HEK293 (cell line): ENCODE results near the gene PRIMPOL.

Experiments
- KLF17 ChIP-seq: fragments of 450-650 bp; formaldehyde crosslinking; IDR thresholded peaks from 2 replicates; pipeline ENCODE4 v1.5.1; 2016; ENCODE audit warnings: missing biosample characterization, missing genetic modification characterization
- KLF8 ChIP-seq: fragments of 450-650 bp; formaldehyde crosslinking; IDR thresholded peaks from 2 replicates; pipeline ENCODE4 v1.5.1; 2016; ENCODE audit warnings: missing biosample characterization, missing genetic modification characterization
- RBAK ChIP-seq: fragments of 450-650 bp; formaldehyde crosslinking; IDR thresholded peaks from 2 replicates; pipeline ENCODE4 v1.5.1; 2016; ENCODE audit warnings: missing biosample characterization, missing genetic modification characterization
- YY1 ChIP-seq: fragments of 450-650 bp; formaldehyde crosslinking; IDR thresholded peaks from 2 replicates; pipeline ENCODE4 v1.5.1; 2018; ENCODE audit warnings: missing biosample characterization, missing genetic modification characterization
- ZBTB49 ChIP-seq: fragments of 450-650 bp; formaldehyde crosslinking; IDR thresholded peaks from 2 replicates; pipeline ENCODE4 v1.5.1; 2016; ENCODE audit warnings: missing biosample characterization, missing genetic modification characterization, low read depth
- ZNF518A ChIP-seq: fragments of 450-650 bp; formaldehyde crosslinking; conservative IDR thresholded peaks from 2 replicates; pipeline ENCODE4 v1.5.1; 2016; ENCODE audit warnings: low read depth, missing biosample characterization, missing genetic modification characterization
- ZNF776 ChIP-seq: fragments of 450-650 bp; formaldehyde crosslinking; IDR thresholded peaks from 2 replicates; pipeline ENCODE4 v1.5.0; 2017; ENCODE audit warnings: missing biosample characterization, missing genetic modification characterization, borderline replicate concordance
- TF ChIP-seq, protein P1 (sequence below): fragments of 450-650 bp; formaldehyde crosslinking; IDR thresholded peaks from 2 replicates; pipeline ENCODE4 v1.5.1; 2016; ENCODE audit warnings: missing biosample characterization, missing genetic modification characterization

DNA sequence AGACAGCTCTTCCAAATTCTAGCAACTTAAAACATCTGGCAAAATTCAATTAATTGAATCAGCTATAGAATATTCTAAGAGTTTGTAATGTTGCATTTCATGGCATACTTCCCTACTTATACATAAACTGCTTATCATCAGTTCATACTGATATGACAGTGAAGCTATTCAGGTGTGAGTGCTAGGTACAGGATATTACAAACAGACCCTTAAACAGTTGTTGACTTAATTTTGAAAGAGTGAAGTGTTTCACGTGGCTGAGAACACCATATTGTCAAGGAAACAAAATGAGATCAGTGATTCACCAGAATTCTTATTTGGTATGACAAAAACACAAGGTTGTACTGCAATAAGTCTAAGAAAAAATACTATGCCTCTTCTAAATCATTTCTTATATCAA, 56.9 kb downstream of the PRIMPOL start:
- TF ChIP-seq, protein P1, sequence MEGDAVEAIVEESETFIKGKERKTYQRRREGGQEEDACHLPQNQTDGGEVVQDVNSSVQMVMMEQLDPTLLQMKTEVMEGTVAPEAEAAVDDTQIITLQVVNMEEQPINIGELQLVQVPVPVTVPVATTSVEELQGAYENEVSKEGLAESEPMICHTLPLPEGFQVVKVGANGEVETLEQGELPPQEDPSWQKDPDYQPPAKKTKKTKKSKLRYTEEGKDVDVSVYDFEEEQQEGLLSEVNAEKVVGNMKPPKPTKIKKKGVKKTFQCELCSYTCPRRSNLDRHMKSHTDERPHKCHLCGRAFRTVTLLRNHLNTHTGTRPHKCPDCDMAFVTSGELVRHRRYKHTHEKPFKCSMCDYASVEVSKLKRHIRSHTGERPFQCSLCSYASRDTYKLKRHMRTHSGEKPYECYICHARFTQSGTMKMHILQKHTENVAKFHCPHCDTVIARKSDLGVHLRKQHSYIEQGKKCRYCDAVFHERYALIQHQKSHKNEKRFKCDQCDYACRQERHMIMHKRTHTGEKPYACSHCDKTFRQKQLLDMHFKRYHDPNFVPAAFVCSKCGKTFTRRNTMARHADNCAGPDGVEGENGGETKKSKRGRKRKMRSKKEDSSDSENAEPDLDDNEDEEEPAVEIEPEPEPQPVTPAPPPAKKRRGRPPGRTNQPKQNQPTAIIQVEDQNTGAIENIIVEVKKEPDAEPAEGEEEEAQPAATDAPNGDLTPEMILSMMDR (tag by site-specific recombination) = no peak
- TF ChIP-seq KLF8 (tag by site-specific recombination) (no peak), RBAK (tag by site-specific recombination) (no peak), ZBTB49 (tag by site-specific recombination) (no peak), KLF17 (tag by site-specific recombination) (no peak), ZNF776 (no peak), ZNF518A (tag by site-specific recombination) (no peak), YY1 (tag by site-specific recombination) (no peak)
